ENCODE measurements around the gene STARD7.

GRCh38 chr2:96170626-96171025 is 38.0 kb downstream of the STARD7 start:
- TF ChIP-seq ZFX (IDR thresholded peaks at IDR 0.05) (no peak), CTCF (conservative IDR thresholded peaks at IDR 0.05) (no peak)

Data from C4-2B (cell line).